WI38 (cell line): ENCODE measurements around the gene PLXNA1.

Experiments
- H3K4me3 ChIP-seq: 2 replicates; pipeline ENCODE4 v1.5.1; 2011; ENCODE audit warnings: low read depth, mild to moderate bottlenecking, control low read depth, low read length
- CTCF ChIP-seq: IDR thresholded peaks from 2 replicates; pipeline ENCODE4 v1.5.1; 2012; ENCODE audit warnings: low read depth, mild to moderate bottlenecking, control low read depth, low read length

The PLXNA1 gene

GRCh38 chr3:126983653-126984390, 907 bp downstream of the PLXNA1 start:
- peak overlapping the region; percentile 87 for H3K4me3 ChIP-seq
- no peak for TF ChIP-seq CTCF

GRCh38 chr3:126984391-126985131, 1.6 kb downstream of the PLXNA1 start:
- TF ChIP-seq CTCF: no peak
- peak overlapping the region; percentile 87 for H3K4me3 ChIP-seq

DNA sequence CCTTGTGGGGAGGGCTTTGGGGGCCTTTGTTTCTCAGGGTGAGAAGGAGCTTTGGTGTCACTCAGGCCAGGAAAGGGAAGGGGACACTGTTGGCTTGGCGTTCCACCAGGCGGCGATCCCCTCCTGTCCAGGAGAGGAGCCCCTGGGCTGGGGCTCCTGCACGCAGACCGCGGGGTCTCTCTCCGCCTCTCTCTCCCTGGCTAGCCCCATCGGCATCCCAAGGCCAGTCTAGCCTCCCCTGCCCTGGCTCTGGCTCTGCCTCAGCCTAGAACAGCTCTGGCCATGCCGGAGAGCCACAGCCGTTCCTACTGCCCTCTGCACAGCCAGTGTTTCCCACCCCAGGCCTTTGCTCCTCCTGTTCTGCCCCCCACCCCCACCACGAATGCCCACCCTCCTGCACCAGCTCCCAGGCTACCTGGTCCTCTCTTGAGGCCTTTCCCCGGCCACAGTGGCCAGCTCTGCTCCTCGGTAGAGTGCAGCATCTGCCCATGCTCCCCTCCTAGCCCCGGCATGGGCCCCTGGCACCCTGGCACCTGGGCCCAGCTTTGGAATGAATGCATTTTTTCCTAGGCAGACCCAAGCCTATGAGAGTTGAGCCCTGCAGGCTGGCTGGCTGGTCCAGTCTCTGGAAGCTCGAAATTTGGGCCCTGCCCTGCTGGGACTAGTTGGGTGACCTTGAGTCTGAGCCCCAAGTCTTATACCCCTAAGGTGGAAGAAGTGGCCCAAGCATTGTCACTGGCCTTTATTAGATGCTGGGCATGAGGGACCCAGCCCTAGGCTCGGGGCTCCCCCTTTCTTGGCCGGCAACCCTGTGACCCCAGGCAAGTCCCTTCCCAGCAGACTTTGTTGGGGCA, 2.4 kb downstream of the PLXNA1 start:
- H3K4me3 ChIP-seq: peak overlapping the region; percentile 87; the same call in 1 of the 2 replicates
- no peak for TF ChIP-seq CTCF

- H3K4me3 ChIP-seq: no peak overlapping the region
- TF ChIP-seq CTCF: no peak
Observed at GRCh38 chr3:126986001-126986400, 3.1 kb downstream of the PLXNA1 start.

DNA sequence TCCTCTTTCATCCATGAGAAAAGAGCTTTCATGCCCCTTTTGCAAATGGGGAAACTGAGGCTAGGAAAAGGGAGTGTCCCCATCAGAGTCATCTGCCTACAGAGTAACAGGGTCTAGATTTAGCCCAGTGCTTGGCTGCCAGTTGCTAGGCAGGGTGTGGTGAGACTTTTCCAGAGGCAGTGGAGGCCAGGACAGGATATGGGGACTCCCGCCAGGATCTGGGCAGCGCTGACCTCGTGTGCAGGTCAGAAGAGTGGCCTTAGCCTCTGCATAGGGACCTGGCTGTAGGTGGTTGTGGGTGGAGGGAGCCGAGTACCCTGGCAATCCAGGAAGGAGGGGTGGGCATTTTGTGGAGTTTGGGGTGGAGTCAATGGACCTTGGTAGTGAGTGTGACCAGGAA, 4.2 kb downstream of the PLXNA1 start:
- no peak for TF ChIP-seq CTCF
- H3K4me3 ChIP-seq: no peak overlapping the region

DNA sequence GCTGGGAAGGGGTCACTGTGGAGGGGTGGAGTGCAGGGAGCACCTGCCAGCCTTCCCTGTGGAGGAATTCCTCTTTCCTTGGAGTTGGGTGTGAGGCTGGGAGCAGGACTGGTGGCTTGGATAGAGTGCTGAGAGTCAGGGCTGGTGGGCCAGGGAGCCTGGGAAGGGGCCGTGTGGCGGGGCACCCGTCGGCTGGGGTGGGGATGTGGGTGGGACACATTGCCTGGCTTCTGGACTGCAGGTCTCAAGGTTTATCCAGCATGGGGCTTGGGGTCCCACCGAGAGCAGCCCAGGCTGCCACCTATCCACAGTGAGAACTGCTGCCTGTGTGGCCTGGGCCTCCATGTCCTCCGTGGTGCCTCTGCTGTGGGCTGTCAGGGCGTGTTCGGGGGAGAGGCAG, 4.7 kb downstream of the PLXNA1 start:
- no peak overlapping the region for H3K4me3 ChIP-seq
- no peak for TF ChIP-seq CTCF
